HepG2 (cell line): ENCODE data around the gene TMEM129. TPM values are rescaled to one million over a fixed set of nuclear protein-coding genes. Genes with fewer than 3 reads are reported as not detected.

ENCODE experiments used
- CEBPB ChIP-seq: IDR thresholded peaks from 2 replicates; pipeline ENCODE4 v1.6.1; 2011; ENCODE audit warnings: low read depth, low read length, improper control_type of control experiment, borderline replicate concordance
- ZZZ3 ChIP-seq: sonication (generic); formaldehyde crosslinking; IDR thresholded peaks from 2 replicates; pipeline ENCODE4 v1.4.0; 2020; ENCODE audit warnings: missing genetic modification reagents, mild to moderate bottlenecking, borderline replicate concordance
- polyA plus RNA-seq, 8 experiments: library from polyadenylated mRNA; depleted of rRNA in 3 of 8; stranded (reverse) in 7 of 8; unstranded in 1 of 8; fragments of >200 nt; fragmentation: Illumina TruSeq in 4 of 8; extraction: Trizol in 4 of 8; gene quantifications; 2 replicates each; pipeline versions ENCODE4 v1.2.1 to v1.2.3, GENCODE V29; 2011 to 2016; ENCODE audit warnings: low read depth in 4 of 8, missing spikeins in 1 of 8, mixed read lengths in 1 of 8; ENCODE audit not compliant: insufficient read depth in 1 of 8
- total RNA-seq, 5 experiments: library from RNA; depleted of rRNA; stranded (reverse); fragments of >200 nt; fragmentation: Illumina TruSeq; extraction: Trizol; gene quantifications; 2 replicates each; pipeline ENCODE4 v1.2.3, GENCODE V29; 2016; ENCODE audit warnings: low read depth in 1 of 5
- TF ChIP-seq, protein P1 (sequence below): sonication (generic); formaldehyde crosslinking; IDR thresholded peaks from 2 replicates; pipeline ENCODE4 v1.4.0; 2020; ENCODE audit warnings: missing genetic modification reagents, mild to moderate bottlenecking, borderline replicate concordance
- TF ChIP-seq, protein P2 (sequence below), 2 experiments: IDR thresholded peaks; 2 replicates each; pipeline ENCODE4 v1.6.1; 2011 to 2012; ENCODE audit warnings: low read length in 2 of 2, borderline replicate concordance in 1 of 2, low read depth in 1 of 2, mild to moderate bottlenecking in 1 of 2, moderate library complexity in 1 of 2

The TMEM129 gene
- total and polyA plus RNA-seq, 2 of the 13 experiments (the other 11 are each of a cell fraction or from before 2014, with no cell fraction given), result 19.0 to 25.8 TPM

DNA sequence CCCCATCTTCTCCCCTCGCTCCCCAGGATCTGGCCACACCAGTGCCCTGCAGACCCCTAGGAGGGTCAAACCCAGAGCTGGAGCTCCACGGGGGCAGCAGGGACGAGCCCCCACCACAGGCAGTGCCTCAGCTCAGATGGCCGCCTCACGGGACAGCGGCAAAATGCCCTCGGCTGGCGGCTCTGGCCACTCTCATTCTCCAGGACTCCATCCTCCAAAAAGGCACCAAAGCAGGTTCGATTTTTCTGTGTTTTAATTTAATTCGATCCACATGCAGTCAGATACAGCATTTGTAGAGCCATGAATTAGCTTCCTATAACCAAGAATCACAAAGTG, 45.4 kb downstream of the TMEM129 start (continued):
- TF ChIP-seq, protein P1, sequence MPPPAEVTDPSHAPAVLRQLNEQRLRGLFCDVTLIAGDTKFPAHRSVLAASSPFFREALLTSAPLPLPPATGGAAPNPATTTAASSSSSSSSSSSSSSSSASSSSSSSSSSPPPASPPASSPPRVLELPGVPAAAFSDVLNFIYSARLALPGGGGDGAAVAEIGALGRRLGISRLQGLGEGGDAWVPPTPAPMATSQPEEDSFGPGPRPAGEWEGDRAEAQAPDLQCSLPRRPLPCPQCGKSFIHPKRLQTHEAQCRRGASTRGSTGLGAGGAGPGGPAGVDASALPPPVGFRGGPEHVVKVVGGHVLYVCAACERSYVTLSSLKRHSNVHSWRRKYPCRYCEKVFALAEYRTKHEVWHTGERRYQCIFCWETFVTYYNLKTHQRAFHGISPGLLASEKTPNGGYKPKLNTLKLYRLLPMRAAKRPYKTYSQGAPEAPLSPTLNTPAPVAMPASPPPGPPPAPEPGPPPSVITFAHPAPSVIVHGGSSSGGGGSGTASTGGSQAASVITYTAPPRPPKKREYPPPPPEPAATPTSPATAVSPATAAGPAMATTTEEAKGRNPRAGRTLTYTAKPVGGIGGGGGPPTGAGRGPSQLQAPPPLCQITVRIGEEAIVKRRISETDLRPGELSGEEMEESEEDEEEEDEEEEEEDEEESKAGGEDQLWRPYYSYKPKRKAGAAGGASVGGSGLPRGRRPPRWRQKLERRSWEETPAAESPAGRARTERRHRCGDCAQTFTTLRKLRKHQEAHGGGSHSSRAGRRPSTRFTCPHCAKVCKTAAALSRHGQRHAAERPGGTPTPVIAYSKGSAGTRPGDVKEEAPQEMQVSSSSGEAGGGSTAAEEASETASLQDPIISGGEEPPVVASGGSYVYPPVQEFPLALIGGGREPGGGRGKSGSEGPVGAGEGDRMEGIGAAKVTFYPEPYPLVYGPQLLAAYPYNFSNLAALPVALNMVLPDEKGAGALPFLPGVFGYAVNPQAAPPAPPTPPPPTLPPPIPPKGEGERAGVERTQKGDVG (CRISPR knock-in tag), result no peak
- TF ChIP-seq CEBPB, result no peak
- TF ChIP-seq, protein P2, sequence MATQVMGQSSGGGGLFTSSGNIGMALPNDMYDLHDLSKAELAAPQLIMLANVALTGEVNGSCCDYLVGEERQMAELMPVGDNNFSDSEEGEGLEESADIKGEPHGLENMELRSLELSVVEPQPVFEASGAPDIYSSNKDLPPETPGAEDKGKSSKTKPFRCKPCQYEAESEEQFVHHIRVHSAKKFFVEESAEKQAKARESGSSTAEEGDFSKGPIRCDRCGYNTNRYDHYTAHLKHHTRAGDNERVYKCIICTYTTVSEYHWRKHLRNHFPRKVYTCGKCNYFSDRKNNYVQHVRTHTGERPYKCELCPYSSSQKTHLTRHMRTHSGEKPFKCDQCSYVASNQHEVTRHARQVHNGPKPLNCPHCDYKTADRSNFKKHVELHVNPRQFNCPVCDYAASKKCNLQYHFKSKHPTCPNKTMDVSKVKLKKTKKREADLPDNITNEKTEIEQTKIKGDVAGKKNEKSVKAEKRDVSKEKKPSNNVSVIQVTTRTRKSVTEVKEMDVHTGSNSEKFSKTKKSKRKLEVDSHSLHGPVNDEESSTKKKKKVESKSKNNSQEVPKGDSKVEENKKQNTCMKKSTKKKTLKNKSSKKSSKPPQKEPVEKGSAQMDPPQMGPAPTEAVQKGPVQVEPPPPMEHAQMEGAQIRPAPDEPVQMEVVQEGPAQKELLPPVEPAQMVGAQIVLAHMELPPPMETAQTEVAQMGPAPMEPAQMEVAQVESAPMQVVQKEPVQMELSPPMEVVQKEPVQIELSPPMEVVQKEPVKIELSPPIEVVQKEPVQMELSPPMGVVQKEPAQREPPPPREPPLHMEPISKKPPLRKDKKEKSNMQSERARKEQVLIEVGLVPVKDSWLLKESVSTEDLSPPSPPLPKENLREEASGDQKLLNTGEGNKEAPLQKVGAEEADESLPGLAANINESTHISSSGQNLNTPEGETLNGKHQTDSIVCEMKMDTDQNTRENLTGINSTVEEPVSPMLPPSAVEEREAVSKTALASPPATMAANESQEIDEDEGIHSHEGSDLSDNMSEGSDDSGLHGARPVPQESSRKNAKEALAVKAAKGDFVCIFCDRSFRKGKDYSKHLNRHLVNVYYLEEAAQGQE (IDR thresholded peaks at IDR 0.05; ENCODE audit: borderline replicate concordance in 1 of 2, low read depth in 1 of 2, low read length in 2 of 2), result no peak
- no peak for TF ChIP-seq ZZZ3 (CRISPR knock-in tag)
